ENCODE results near the gene UBE2J2. TPM values are rescaled to one million over a fixed set of nuclear protein-coding genes. Genes with fewer than 3 reads are reported as not detected.
A peak's percentile ranks its signal among the peaks of the same experiment; 100 is the strongest.

The UBE2J2 gene
- total and polyA plus RNA-seq, 2 of the 13 experiments (the other 11 are each of a cell fraction or from before 2014, with no cell fraction given): 25.4 to 29.4 TPM

DNA sequence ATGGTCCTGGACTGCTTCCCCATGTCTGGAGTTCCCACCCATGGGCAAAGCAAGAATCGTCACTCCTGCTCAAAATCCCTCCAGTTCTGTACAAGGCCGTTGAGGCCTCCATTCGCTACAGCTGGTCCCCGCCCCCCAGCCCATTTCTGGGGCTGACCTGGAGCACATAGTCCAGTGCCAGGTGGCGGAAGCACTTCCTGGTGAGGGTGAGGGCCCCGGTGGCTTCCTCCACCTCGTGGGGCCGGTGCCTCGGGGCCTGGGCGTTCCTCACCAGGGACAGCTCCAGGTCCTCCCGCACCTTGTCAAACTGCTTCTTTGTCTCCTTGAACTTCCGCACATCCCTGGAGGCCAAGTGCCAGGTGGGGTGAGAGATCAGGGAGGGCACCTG, 26.7 kb upstream of the UBE2J2 start (continued):
- TF ChIP-seq, protein P1, sequence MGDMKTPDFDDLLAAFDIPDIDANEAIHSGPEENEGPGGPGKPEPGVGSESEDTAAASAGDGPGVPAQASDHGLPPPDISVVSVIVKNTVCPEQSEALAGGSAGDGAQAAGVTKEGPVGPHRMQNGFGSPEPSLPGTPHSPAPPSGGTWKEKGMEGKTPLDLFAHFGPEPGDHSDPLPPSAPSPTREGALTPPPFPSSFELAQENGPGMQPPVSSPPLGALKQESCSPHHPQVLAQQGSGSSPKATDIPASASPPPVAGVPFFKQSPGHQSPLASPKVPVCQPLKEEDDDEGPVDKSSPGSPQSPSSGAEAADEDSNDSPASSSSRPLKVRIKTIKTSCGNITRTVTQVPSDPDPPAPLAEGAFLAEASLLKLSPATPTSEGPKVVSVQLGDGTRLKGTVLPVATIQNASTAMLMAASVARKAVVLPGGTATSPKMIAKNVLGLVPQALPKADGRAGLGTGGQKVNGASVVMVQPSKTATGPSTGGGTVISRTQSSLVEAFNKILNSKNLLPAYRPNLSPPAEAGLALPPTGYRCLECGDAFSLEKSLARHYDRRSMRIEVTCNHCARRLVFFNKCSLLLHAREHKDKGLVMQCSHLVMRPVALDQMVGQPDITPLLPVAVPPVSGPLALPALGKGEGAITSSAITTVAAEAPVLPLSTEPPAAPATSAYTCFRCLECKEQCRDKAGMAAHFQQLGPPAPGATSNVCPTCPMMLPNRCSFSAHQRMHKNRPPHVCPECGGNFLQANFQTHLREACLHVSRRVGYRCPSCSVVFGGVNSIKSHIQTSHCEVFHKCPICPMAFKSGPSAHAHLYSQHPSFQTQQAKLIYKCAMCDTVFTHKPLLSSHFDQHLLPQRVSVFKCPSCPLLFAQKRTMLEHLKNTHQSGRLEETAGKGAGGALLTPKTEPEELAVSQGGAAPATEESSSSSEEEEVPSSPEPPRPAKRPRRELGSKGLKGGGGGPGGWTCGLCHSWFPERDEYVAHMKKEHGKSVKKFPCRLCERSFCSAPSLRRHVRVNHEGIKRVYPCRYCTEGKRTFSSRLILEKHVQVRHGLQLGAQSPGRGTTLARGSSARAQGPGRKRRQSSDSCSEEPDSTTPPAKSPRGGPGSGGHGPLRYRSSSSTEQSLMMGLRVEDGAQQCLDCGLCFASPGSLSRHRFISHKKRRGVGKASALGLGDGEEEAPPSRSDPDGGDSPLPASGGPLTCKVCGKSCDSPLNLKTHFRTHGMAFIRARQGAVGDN (CRISPR knock-in tag; IDR thresholded peaks at IDR 0.05): peak; percentile 34; the same call in 1 of the 2 replicates
- TF ChIP-seq ZNF775 (CRISPR knock-in tag; IDR thresholded peaks at IDR 0.05; ENCODE audit: borderline replicate concordance) (no peak), ZNF570 (CRISPR knock-in tag; IDR thresholded peaks at IDR 0.05; ENCODE audit: borderline replicate concordance) (no peak), ZNF766 (CRISPR knock-in tag; IDR thresholded peaks at IDR 0.05; ENCODE audit: borderline replicate concordance) (no peak), ZSCAN29 (CRISPR knock-in tag; conservative IDR thresholded peaks at IDR 0.05) (no peak), SMAD3 (CRISPR knock-in tag; IDR thresholded peaks at IDR 0.05) (no peak), MTA3 (CRISPR knock-in tag; IDR thresholded peaks at IDR 0.05) (no peak), GABPA (IDR thresholded peaks at IDR 0.05; ENCODE audit: low read depth, low read length) (no peak), GABPA (CRISPR knock-in tag; IDR thresholded peaks at IDR 0.05; ENCODE audit: low read depth) (no peak), ZFP62 (CRISPR knock-in tag; IDR thresholded peaks at IDR 0.05) (no peak), ZNF10 (CRISPR knock-in tag; IDR thresholded peaks at IDR 0.05; ENCODE audit: borderline replicate concordance, low read depth) (no peak), ZBTB1 (CRISPR knock-in tag; IDR thresholded peaks at IDR 0.05; ENCODE audit: borderline replicate concordance) (no peak), HOXA3 (CRISPR knock-in tag; IDR thresholded peaks at IDR 0.05) (0 out of 2 replicates have a peak, but pooled peaks have one; percentile 1), ZNF180 (CRISPR knock-in tag; IDR thresholded peaks at IDR 0.05; ENCODE audit: borderline replicate concordance, low read depth) (no peak), BRCA1 (CRISPR knock-in tag; IDR thresholded peaks at IDR 0.05) (no peak), TCF7L2 (IDR thresholded peaks at IDR 0.05; ENCODE audit: low read depth, low read length) (no peak), ZNF761 (CRISPR knock-in tag; conservative IDR thresholded peaks at IDR 0.05) (no peak), HNRNPLL (IDR thresholded peaks at IDR 0.05; ENCODE audit: low read depth, low read length, poor library complexity, severe bottlenecking) (peak; percentile 9)
- TF ChIP-seq, protein P2, sequence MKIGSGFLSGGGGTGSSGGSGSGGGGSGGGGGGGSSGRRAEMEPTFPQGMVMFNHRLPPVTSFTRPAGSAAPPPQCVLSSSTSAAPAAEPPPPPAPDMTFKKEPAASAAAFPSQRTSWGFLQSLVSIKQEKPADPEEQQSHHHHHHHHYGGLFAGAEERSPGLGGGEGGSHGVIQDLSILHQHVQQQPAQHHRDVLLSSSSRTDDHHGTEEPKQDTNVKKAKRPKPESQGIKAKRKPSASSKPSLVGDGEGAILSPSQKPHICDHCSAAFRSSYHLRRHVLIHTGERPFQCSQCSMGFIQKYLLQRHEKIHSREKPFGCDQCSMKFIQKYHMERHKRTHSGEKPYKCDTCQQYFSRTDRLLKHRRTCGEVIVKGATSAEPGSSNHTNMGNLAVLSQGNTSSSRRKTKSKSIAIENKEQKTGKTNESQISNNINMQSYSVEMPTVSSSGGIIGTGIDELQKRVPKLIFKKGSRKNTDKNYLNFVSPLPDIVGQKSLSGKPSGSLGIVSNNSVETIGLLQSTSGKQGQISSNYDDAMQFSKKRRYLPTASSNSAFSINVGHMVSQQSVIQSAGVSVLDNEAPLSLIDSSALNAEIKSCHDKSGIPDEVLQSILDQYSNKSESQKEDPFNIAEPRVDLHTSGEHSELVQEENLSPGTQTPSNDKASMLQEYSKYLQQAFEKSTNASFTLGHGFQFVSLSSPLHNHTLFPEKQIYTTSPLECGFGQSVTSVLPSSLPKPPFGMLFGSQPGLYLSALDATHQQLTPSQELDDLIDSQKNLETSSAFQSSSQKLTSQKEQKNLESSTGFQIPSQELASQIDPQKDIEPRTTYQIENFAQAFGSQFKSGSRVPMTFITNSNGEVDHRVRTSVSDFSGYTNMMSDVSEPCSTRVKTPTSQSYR (CRISPR knock-in tag; IDR thresholded peaks at IDR 0.05; ENCODE audit: borderline replicate concordance): no peak
- TF ChIP-seq, protein P3, sequence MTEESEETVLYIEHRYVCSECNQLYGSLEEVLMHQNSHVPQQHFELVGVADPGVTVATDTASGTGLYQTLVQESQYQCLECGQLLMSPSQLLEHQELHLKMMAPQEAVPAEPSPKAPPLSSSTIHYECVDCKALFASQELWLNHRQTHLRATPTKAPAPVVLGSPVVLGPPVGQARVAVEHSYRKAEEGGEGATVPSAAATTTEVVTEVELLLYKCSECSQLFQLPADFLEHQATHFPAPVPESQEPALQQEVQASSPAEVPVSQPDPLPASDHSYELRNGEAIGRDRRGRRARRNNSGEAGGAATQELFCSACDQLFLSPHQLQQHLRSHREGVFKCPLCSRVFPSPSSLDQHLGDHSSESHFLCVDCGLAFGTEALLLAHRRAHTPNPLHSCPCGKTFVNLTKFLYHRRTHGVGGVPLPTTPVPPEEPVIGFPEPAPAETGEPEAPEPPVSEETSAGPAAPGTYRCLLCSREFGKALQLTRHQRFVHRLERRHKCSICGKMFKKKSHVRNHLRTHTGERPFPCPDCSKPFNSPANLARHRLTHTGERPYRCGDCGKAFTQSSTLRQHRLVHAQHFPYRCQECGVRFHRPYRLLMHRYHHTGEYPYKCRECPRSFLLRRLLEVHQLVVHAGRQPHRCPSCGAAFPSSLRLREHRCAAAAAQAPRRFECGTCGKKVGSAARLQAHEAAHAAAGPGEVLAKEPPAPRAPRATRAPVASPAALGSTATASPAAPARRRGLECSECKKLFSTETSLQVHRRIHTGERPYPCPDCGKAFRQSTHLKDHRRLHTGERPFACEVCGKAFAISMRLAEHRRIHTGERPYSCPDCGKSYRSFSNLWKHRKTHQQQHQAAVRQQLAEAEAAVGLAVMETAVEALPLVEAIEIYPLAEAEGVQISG (CRISPR knock-in tag; IDR thresholded peaks at IDR 0.05): peak; percentile 13; the same call in 1 of the 2 replicates
- TF ChIP-seq, protein P4, sequence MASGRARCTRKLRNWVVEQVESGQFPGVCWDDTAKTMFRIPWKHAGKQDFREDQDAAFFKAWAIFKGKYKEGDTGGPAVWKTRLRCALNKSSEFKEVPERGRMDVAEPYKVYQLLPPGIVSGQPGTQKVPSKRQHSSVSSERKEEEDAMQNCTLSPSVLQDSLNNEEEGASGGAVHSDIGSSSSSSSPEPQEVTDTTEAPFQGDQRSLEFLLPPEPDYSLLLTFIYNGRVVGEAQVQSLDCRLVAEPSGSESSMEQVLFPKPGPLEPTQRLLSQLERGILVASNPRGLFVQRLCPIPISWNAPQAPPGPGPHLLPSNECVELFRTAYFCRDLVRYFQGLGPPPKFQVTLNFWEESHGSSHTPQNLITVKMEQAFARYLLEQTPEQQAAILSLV (CRISPR knock-in tag; IDR thresholded peaks at IDR 0.05; ENCODE audit: borderline replicate concordance): no peak

Data from HepG2 (cell line).